Measurements from ENCODE around the gene TBC1D2. TPM values are rescaled to one million over a fixed set of nuclear protein-coding genes. Genes with fewer than 3 reads are reported as not detected.

The TBC1D2 gene
- total and polyA plus RNA-seq, 2 of the 13 experiments (the other 11 are each of a cell fraction or from before 2014, with no cell fraction given) = 2.0 to 2.8 TPM

DNA sequence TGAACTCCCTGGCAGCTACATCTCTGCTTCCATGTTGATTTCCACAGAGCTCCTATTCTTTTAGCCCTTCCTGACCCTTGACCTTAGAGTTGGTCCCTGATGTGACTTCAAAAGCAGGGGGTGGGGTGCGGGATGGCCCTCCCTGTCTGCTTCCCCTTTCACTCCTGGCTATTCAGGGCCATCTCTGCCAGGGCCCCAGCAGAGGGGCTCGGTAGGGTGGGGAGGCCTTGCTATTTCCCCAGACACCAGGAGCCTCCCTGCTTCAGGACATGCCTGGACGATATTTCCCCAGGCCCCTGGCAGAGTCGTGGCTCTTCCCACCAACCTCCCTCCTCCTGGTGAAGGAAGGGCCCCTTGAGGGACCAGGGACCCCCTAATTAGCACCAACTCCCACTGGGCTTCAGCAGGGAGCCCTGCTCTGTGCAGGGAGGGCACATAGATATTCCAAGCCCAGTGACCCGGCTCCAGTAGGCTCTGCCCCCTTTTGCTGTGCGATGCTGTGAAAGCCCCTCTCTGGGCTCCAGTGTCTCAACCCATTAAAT, 80.3 kb downstream of the TBC1D2 start (continued):
- TF ChIP-seq, protein P1, sequence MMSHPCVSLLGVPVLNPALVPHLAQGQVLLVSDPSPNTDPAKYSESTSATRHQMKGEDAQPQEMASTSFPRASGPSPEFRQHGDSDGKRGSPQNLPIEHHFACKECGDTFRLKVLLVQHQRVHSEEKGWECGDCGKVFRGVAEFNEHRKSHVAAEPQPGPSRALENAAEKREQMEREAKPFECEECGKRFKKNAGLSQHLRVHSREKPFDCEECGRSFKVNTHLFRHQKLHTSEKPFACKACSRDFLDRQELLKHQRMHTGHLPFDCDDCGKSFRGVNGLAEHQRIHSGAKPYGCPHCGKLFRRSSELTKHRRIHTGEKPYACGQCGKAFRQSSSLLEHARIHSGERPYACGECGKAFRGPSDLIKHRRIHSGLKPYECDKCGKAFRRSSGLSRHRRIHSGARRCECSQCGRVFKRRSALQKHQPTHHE (CRISPR knock-in tag; IDR thresholded peaks at IDR 0.05; ENCODE audit: borderline replicate concordance) = no peak
- TF ChIP-seq ZNF256 (CRISPR knock-in tag; conservative IDR thresholded peaks at IDR 0.05) (no peak), ESRRA (CRISPR knock-in tag; IDR thresholded peaks at IDR 0.05; ENCODE audit: low read depth) (no peak), AGO1 (IDR thresholded peaks at IDR 0.05; ENCODE audit: low read depth, low read length, poor library complexity, severe bottlenecking) (no peak), HDAC1 (CRISPR knock-in tag; IDR thresholded peaks at IDR 0.05) (peak; percentile 43; the same call in 1 of the 2 replicates), HOXA7 (CRISPR knock-in tag; IDR thresholded peaks at IDR 0.05) (no peak), ZNF570 (CRISPR knock-in tag; IDR thresholded peaks at IDR 0.05; ENCODE audit: borderline replicate concordance) (no peak), ZNF225 (CRISPR knock-in tag; IDR thresholded peaks at IDR 0.05) (no peak), ZNF572 (CRISPR knock-in tag; IDR thresholded peaks at IDR 0.05) (no peak), CBX2 (IDR thresholded peaks at IDR 0.05; ENCODE audit: low read depth, low read length) (no peak), CBX2 (CRISPR knock-in tag; IDR thresholded peaks at IDR 0.05; ENCODE audit: low read depth) (no peak), RFXANK (CRISPR knock-in tag; IDR thresholded peaks at IDR 0.05) (no peak), ATF1 (CRISPR knock-in tag; IDR thresholded peaks at IDR 0.05) (no peak), MIER2 (CRISPR knock-in tag; IDR thresholded peaks at IDR 0.05) (no peak), IRX3 (CRISPR knock-in tag; IDR thresholded peaks at IDR 0.05; ENCODE audit: borderline replicate concordance, low read depth) (no peak), NFE2 (CRISPR knock-in tag; IDR thresholded peaks at IDR 0.05) (no peak), ZNF552 (CRISPR knock-in tag; IDR thresholded peaks at IDR 0.05; ENCODE audit: borderline replicate concordance) (no peak)
- TF ChIP-seq, protein P2, sequence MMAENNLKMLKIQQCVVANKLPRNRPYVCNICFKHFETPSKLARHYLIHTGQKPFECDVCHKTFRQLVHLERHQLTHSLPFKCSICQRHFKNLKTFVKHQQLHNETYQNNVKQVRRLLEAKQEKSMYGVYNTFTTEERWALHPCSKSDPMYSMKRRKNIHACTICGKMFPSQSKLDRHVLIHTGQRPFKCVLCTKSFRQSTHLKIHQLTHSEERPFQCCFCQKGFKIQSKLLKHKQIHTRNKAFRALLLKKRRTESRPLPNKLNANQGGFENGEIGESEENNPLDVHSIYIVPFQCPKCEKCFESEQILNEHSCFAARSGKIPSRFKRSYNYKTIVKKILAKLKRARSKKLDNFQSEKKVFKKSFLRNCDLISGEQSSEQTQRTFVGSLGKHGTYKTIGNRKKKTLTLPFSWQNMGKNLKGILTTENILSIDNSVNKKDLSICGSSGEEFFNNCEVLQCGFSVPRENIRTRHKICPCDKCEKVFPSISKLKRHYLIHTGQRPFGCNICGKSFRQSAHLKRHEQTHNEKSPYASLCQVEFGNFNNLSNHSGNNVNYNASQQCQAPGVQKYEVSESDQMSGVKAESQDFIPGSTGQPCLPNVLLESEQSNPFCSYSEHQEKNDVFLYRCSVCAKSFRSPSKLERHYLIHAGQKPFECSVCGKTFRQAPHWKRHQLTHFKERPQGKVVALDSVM (CRISPR knock-in tag; IDR thresholded peaks at IDR 0.05) = no peak
- TF ChIP-seq, protein P3, sequence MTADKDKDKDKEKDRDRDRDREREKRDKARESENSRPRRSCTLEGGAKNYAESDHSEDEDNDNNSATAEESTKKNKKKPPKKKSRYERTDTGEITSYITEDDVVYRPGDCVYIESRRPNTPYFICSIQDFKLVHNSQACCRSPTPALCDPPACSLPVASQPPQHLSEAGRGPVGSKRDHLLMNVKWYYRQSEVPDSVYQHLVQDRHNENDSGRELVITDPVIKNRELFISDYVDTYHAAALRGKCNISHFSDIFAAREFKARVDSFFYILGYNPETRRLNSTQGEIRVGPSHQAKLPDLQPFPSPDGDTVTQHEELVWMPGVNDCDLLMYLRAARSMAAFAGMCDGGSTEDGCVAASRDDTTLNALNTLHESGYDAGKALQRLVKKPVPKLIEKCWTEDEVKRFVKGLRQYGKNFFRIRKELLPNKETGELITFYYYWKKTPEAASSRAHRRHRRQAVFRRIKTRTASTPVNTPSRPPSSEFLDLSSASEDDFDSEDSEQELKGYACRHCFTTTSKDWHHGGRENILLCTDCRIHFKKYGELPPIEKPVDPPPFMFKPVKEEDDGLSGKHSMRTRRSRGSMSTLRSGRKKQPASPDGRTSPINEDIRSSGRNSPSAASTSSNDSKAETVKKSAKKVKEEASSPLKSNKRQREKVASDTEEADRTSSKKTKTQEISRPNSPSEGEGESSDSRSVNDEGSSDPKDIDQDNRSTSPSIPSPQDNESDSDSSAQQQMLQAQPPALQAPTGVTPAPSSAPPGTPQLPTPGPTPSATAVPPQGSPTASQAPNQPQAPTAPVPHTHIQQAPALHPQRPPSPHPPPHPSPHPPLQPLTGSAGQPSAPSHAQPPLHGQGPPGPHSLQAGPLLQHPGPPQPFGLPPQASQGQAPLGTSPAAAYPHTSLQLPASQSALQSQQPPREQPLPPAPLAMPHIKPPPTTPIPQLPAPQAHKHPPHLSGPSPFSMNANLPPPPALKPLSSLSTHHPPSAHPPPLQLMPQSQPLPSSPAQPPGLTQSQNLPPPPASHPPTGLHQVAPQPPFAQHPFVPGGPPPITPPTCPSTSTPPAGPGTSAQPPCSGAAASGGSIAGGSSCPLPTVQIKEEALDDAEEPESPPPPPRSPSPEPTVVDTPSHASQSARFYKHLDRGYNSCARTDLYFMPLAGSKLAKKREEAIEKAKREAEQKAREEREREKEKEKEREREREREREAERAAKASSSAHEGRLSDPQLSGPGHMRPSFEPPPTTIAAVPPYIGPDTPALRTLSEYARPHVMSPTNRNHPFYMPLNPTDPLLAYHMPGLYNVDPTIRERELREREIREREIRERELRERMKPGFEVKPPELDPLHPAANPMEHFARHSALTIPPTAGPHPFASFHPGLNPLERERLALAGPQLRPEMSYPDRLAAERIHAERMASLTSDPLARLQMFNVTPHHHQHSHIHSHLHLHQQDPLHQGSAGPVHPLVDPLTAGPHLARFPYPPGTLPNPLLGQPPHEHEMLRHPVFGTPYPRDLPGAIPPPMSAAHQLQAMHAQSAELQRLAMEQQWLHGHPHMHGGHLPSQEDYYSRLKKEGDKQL (CRISPR knock-in tag; IDR thresholded peaks at IDR 0.05; ENCODE audit: low read depth) = 0 out of 2 replicates have a peak, but pooled peaks have one; percentile 44
- TF ChIP-seq, protein P4, sequence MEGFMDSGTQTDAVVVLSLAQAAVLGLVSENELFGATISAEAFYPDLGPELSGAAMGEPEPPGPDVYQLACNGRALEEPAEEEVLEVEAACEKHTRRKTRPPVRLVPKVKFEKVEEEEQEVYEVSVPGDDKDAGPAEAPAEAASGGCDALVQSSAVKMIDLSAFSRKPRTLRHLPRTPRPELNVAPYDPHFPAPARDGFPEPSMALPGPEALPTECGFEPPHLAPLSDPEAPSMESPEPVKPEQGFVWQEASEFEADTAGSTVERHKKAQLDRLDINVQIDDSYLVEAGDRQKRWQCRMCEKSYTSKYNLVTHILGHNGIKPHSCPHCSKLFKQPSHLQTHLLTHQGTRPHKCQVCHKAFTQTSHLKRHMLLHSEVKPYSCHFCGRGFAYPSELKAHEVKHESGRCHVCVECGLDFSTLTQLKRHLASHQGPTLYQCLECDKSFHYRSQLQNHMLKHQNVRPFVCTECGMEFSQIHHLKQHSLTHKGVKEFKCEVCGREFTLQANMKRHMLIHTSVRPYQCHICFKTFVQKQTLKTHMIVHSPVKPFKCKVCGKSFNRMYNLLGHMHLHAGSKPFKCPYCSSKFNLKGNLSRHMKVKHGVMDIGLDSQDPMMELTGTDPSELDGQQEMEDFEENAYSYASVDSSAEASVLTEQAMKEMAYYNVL (CRISPR knock-in tag; IDR thresholded peaks at IDR 0.05; ENCODE audit: borderline replicate concordance) = no peak

Measured in HepG2 (cell line).